K562 (cell line): ENCODE measurements around the gene CXCL12. TPM values are rescaled to one million over a fixed set of nuclear protein-coding genes. Genes with fewer than 3 reads are reported as not detected.

Experiments used
- ATAC-seq: fragments of 200-7000 bp; cut with Tn5 transposase; 3 replicates; pipeline ENCODE4 v1.9.1; 2020; ENCODE audit warnings: moderate library complexity
- BruUV-seq: library from RNA; stranded (reverse); fragments of 400-500 nt; replicated peaks from 2 replicates; lab custom pipeline; 2021; lab: Mats Ljungman, UMichigan
- CTCF ChIA-PET: fragments of 300-600 bp; formaldehyde crosslinking; extraction: SDS; loops from one replicate; lab custom pipeline; 2021; ENCODE audit warnings: low intra/inter-chr PET ratio; lab: Yijun Ruan, JAX
- POLR2A ChIA-PET: fragments of 300-600, 350-650 bp; sonication (Branson Sonifier 250); formaldehyde crosslinking; extraction: SDS; loops from one replicate; lab custom pipeline; 2021; ENCODE audit warnings: antibody characterized with exemption, inconsistent platforms; lab: Yijun Ruan, JAX
- DNase-seq, 4 experiments: peaks; one replicate each; pipeline versions ENCODE4 v3.0.0 to v3.0.0-alpha.2; 2011 to 2018; ENCODE audit warnings: low spot score in 3 of 4, mixed read lengths in 3 of 4; ENCODE audit errors: extremely low read depth in 1 of 4
- FAIRE-seq: peaks from 2 replicates; lab custom pipeline; 2011; peaks lifted over from hg19 to GRCh38; lab: Jason Lieb, UNC
- H2AFZ ChIP-seq: 2 replicates; pipeline ENCODE4 v1.6.0; 2011; ENCODE audit warnings: low read depth, low read length, control low read depth, inconsistent platforms
- H3K27ac ChIP-seq: fragments of 200-600 bp; 3 replicates; pipeline ENCODE4 v1.8.0; 2011; ENCODE audit warnings: low read depth, mild to moderate bottlenecking, control low read depth, inconsistent platforms, low read length, moderate library complexity, mixed read lengths; ENCODE audit errors: extremely low read depth
- H3K27me3 ChIP-seq, 2 experiments: fragments of 300-600 bp in 1 of 2; 2 replicates in 1 of 2; 3 replicates in 1 of 2; pipeline versions ENCODE4 v1.6.0 to v1.8.0; 2011; ENCODE audit warnings: inconsistent platforms in 2 of 2, low read length in 2 of 2, mild to moderate bottlenecking in 1 of 2, mixed read lengths in 1 of 2, moderate library complexity in 1 of 2; ENCODE audit not compliant: control insufficient read depth in 2 of 2, insufficient read depth in 2 of 2
- H3K36me3 ChIP-seq: fragments of 300-600 bp; 3 replicates; pipeline ENCODE4 v1.8.0; 2011; ENCODE audit warnings: mild to moderate bottlenecking, low read length, inconsistent platforms; ENCODE audit not compliant: control insufficient read depth, insufficient read depth
- H3K4me1 ChIP-seq, 2 experiments: fragments of 200-600 bp in 1 of 2; replicated peaks in 1 of 2; 2 replicates in 1 of 2; 3 replicates in 1 of 2; pipeline versions ENCODE4 v1.5.1 to v1.8.0; 2011; ENCODE audit warnings: inconsistent platforms in 2 of 2, low read length in 2 of 2, mild to moderate bottlenecking in 1 of 2, mixed read lengths in 1 of 2, moderate library complexity in 1 of 2; ENCODE audit not compliant: control insufficient read depth in 2 of 2, insufficient read depth in 2 of 2
- H3K4me2 ChIP-seq: 2 replicates; pipeline ENCODE4 v1.6.1; 2011; ENCODE audit warnings: low read length, control low read depth, inconsistent platforms, mixed read lengths; ENCODE audit not compliant: insufficient read depth
- H3K4me3 ChIP-seq: fragments of 200-600 bp; sonication (generic), shearing (Covaris generic); 2 replicates; pipeline ENCODE4 v1.5.1; 2016; ENCODE audit warnings: control low read depth, inconsistent platforms
- H3K79me2 ChIP-seq: fragments of 200-600 bp; 3 replicates; pipeline ENCODE4 v1.8.0; 2011; ENCODE audit warnings: low read length, inconsistent platforms; ENCODE audit not compliant: control insufficient read depth, insufficient read depth
- H3K9ac ChIP-seq, 2 experiments: 2 replicates each; pipeline versions ENCODE4 v1.6.0 to v1.6.1; 2011; ENCODE audit warnings: low read depth in 2 of 2, low read length in 2 of 2, control low read depth in 1 of 2, inconsistent platforms in 1 of 2, mild to moderate bottlenecking in 1 of 2, mixed read lengths in 1 of 2; ENCODE audit not compliant: insufficient read depth in 1 of 2
- H3K9me1 ChIP-seq: one replicate; pipeline ENCODE4 v1.6.0; 2011; ENCODE audit warnings: inconsistent platforms, mild to moderate bottlenecking, low read length, moderate library complexity; ENCODE audit not compliant: control insufficient read depth, insufficient read depth
- H3K9me3 ChIP-seq: replicated peaks from 2 replicates; pipeline ENCODE4 v1.5.1; 2011; ENCODE audit warnings: low read depth, low read length, inconsistent platforms; ENCODE audit not compliant: control insufficient read depth, insufficient read depth
- H4K20me1 ChIP-seq: replicated peaks from 2 replicates; pipeline ENCODE4 v1.6.1; 2011; ENCODE audit warnings: low read length, inconsistent platforms, mixed read lengths; ENCODE audit not compliant: control insufficient read depth, insufficient read depth
- BRF2 ChIP-seq: IDR thresholded peaks from 3 replicates; pipeline ENCODE4 v1.6.1; 2011; ENCODE audit warnings: borderline replicate concordance, mild to moderate bottlenecking; ENCODE audit not compliant: insufficient read length, insufficient read depth
- CBFA2T2 ChIP-seq: fragments of 450-650 bp; conservative IDR thresholded peaks from 2 replicates; pipeline ENCODE4 v1.6.1; 2017; ENCODE audit warnings: mild to moderate bottlenecking
- DPF2 ChIP-seq: fragments of 450-650 bp; IDR thresholded peaks from 2 replicates; pipeline ENCODE4 v1.6.1; 2016
- E4F1 ChIP-seq: fragments of 250-450 bp; sonication (Bioruptor Pico); IDR thresholded peaks from 2 replicates; pipeline ENCODE4 v1.5.0; 2021; ENCODE audit warnings: mild to moderate bottlenecking, borderline replicate concordance
- EGR1 ChIP-seq: fragments of 450-650 bp; conservative IDR thresholded peaks from 2 replicates; pipeline ENCODE4 v1.6.1; 2017; ENCODE audit warnings: mild to moderate bottlenecking
- MTF1 ChIP-seq: fragments of 250-450 bp; sonication (Bioruptor Pico); IDR thresholded peaks from 2 replicates; pipeline ENCODE4 v1.9.0; 2021; ENCODE audit warnings: moderate library complexity, mild to moderate bottlenecking, inconsistent platforms, borderline replicate concordance
- RFX5 ChIP-seq: IDR thresholded peaks from 2 replicates; pipeline ENCODE4 v1.6.1; 2011; ENCODE audit warnings: low read depth, mild to moderate bottlenecking, improper control_type of control experiment, low read length
- TBP ChIP-seq: optimal IDR thresholded peaks from 2 replicates; pipeline ENCODE3; 2011; ENCODE audit warnings: low read depth, low read length, improper control_type of control experiment
- USF1 ChIP-seq: sonication (generic); formaldehyde crosslinking; IDR thresholded peaks from 2 replicates; pipeline ENCODE4 v1.9.0; 2022; ENCODE audit warnings: mild to moderate bottlenecking, missing genetic modification reagents
- ZNF444 ChIP-seq: fragments of 250-450 bp; sonication (Bioruptor Pico); IDR thresholded peaks from 2 replicates; pipeline ENCODE4 v1.4.0; 2020; ENCODE audit warnings: mild to moderate bottlenecking, moderate library complexity
- ZNF668 ChIP-seq: fragments of 250-450 bp; sonication (Bioruptor Pico); IDR thresholded peaks from 2 replicates; pipeline ENCODE4 v1.8.0; 2022; ENCODE audit warnings: mild to moderate bottlenecking, inconsistent platforms
- ZNF695 ChIP-seq: fragments of 450-650 bp; formaldehyde crosslinking; IDR thresholded peaks from 2 replicates; pipeline ENCODE4 v1.4.0; 2020; ENCODE audit warnings: mild to moderate bottlenecking, moderate library complexity
- WGBS: fragments of 100-300 bp; shearing (Covaris generic); methylation state at CpG from one replicate; pipeline ENCODE4 v1.1.6; 2016; ENCODE audit warnings: low coverage, mixed read lengths; ENCODE audit not compliant: insufficient coverage; ENCODE audit errors: missing lambda C conversion rate; 5-methylcytosine and 5-hydroxymethylcytosine counted together
- in situ Hi-C: fragments of 300-500 bp; cut with MboI; formaldehyde crosslinking; loops from 4 replicates; pipeline ENCODE4 v1.15.0; 2018; ENCODE audit warnings: inconsistent platforms, mixed read lengths
- intact Hi-C: fragments of 100-400 bp; cut with micrococcal nuclease; formaldehyde crosslinking; loops from 2 replicates; pipeline ENCODE4 v1.14.2; 2022
- polyA plus RNA-seq, 8 experiments: library from polyadenylated mRNA; depleted of rRNA in 4 of 8; stranded (reverse) in 5 of 8; unstranded in 3 of 8; fragments of >200 nt; fragmentation: Nextera tagmentation in 2 of 8; fragmentation: Illumina TruSeq in 1 of 8; extraction: Ambion mirVana in 2 of 8; extraction: Trizol in 1 of 8; gene quantifications; 2 replicates each; pipeline versions ENCODE4 v1.2.1 to v1.2.3, GENCODE V29; 2011 to 2014; ENCODE audit warnings: inconsistent platforms in 1 of 8, missing spikeins in 1 of 8
- total RNA-seq, 7 experiments: library from RNA; depleted of rRNA in 6 of 7; stranded (reverse); fragments of >200 nt in 6 of 7; fragmentation: Illumina TruSeq in 2 of 7; extraction: Trizol in 2 of 7; gene quantifications; 2 replicates each; pipeline versions ENCODE4 v1.2.1 to v1.2.3, GENCODE V29; 2011 to 2021; ENCODE audit warnings: low replicate concordance in 1 of 7
- TF ChIP-seq, protein P1 (sequence below): sonication (generic); formaldehyde crosslinking; IDR thresholded peaks from 2 replicates; pipeline ENCODE4 v1.8.0; 2023; ENCODE audit warnings: missing genetic modification reagents, mild to moderate bottlenecking, borderline replicate concordance

The CXCL12 gene
- total and polyA plus RNA-seq, 9 of the 15 experiments (the other 6 are each of a cell fraction or from before 2014, with no cell fraction given): 0.18 TPM; not detected in 8

DNA sequence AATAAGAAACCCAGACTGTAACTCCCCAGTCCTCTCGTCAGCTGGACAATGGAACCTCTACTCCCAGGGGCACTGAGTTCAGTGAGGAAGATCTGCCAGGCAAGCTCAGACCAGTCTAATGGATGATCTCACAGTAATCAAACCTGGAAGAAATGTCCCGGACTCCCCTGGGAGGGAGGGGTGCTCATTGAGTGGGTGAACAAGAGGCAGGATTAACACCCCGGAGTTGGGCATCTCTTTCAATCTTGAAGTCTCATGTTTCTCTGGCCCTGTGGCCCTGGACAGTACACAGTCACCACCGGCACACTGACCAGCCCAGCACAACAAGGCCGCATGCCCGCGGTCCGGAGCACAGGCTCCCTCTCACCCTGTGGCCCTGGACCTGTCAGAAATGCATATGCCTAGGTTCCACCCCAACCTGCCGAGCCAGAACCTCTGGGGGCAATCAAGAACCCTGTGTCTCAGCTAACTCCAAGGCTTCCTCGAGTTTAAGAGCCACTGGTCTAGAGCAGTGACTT lies 27.8 kb downstream of the CXCL12 start:
- no peaks in the 10 kb centered on the region for H3K79me2 ChIP-seq
- no peak overlapping the region for H3K27ac ChIP-seq
- ChIA-PET POLR2A (interaction anchor here (0.7 kb wide), 1 partner anchor 18 kb away, joined by 3 read pairs; no protein-coding TSS in a partner anchor), CTCF (no interaction called here)
- 2% methylated on average over 10 of the region's 10 CpGs for WGBS
- no peak overlapping the region for H3K4me2 ChIP-seq
- DNase-seq: no peak
- ATAC-seq: no peak
- H3K9ac ChIP-seq: no peak overlapping the region
- no peaks in the 10 kb centered on the region for H3K36me3 ChIP-seq
- no peak for FAIRE-seq
- no peak overlapping the region for H3K4me3 ChIP-seq
- H3K9me3 ChIP-seq: no peaks in the 10 kb centered on the region
- in situ Hi-C loops: no loop called here
- H2AFZ ChIP-seq: no peak overlapping the region
- H3K9me1 ChIP-seq: no peaks in the 10 kb centered on the region
- peaks cover 8 to 44% of the 10 kb centered on the region in 2 experiments; a peak in 3 of 5 replicates for H3K27me3 ChIP-seq
- intact Hi-C loops: no loop called here
- peaks cover 4% of the 10 kb centered on the region; the same call in 1 of the 2 replicates for H4K20me1 ChIP-seq
- no TSS peak for BruUV-seq
- no peaks in the 10 kb centered on the region for H3K4me1 ChIP-seq
- TF ChIP-seq ZNF444 (CRISPR knock-in tag): no peak
- TF ChIP-seq RFX5: no peak
- TF ChIP-seq USF1: no peak
- TF ChIP-seq MTF1: no peak
- no peak for TF ChIP-seq CBFA2T2
- no peak for TF ChIP-seq E4F1 (CRISPR knock-in tag)
- TF ChIP-seq EGR1: no peak
- TF ChIP-seq BRF2: no peak
- no peak for TF ChIP-seq TBP
- TF ChIP-seq ZNF695 (CRISPR knock-in tag): no peak
- TF ChIP-seq, protein P1, sequence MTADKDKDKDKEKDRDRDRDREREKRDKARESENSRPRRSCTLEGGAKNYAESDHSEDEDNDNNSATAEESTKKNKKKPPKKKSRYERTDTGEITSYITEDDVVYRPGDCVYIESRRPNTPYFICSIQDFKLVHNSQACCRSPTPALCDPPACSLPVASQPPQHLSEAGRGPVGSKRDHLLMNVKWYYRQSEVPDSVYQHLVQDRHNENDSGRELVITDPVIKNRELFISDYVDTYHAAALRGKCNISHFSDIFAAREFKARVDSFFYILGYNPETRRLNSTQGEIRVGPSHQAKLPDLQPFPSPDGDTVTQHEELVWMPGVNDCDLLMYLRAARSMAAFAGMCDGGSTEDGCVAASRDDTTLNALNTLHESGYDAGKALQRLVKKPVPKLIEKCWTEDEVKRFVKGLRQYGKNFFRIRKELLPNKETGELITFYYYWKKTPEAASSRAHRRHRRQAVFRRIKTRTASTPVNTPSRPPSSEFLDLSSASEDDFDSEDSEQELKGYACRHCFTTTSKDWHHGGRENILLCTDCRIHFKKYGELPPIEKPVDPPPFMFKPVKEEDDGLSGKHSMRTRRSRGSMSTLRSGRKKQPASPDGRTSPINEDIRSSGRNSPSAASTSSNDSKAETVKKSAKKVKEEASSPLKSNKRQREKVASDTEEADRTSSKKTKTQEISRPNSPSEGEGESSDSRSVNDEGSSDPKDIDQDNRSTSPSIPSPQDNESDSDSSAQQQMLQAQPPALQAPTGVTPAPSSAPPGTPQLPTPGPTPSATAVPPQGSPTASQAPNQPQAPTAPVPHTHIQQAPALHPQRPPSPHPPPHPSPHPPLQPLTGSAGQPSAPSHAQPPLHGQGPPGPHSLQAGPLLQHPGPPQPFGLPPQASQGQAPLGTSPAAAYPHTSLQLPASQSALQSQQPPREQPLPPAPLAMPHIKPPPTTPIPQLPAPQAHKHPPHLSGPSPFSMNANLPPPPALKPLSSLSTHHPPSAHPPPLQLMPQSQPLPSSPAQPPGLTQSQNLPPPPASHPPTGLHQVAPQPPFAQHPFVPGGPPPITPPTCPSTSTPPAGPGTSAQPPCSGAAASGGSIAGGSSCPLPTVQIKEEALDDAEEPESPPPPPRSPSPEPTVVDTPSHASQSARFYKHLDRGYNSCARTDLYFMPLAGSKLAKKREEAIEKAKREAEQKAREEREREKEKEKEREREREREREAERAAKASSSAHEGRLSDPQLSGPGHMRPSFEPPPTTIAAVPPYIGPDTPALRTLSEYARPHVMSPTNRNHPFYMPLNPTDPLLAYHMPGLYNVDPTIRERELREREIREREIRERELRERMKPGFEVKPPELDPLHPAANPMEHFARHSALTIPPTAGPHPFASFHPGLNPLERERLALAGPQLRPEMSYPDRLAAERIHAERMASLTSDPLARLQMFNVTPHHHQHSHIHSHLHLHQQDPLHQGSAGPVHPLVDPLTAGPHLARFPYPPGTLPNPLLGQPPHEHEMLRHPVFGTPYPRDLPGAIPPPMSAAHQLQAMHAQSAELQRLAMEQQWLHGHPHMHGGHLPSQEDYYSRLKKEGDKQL (CRISPR knock-in tag): no peak
- TF ChIP-seq DPF2: no peak
- TF ChIP-seq ZNF668 (CRISPR knock-in tag): no peak
